GM06990 (cell line): ENCODE measurements around the gene TMEM223.
"Not testable (repeated sequence)": the region's sequence is repeated elsewhere in the genome, so short reads cannot be mapped to it uniquely, and the experiment has no call there.

Source experiments
- DNase-seq: peaks from one replicate; pipeline ENCODE4 v3.0.0-alpha.2; 2011; ENCODE audit not compliant: insufficient read length; ENCODE audit errors: extremely low read depth
- H3K27me3 ChIP-seq: replicated peaks from 2 replicates; pipeline ENCODE4 v1.6.0; 2011; ENCODE audit warnings: low read length; ENCODE audit not compliant: control insufficient read depth, insufficient read depth
- H3K36me3 ChIP-seq: 2 replicates; pipeline ENCODE4 v1.5.1; 2011; ENCODE audit warnings: low read length; ENCODE audit not compliant: control insufficient read depth, insufficient read depth
- H3K4me3 ChIP-seq: replicated peaks from 2 replicates; pipeline ENCODE4 v1.5.1; 2011; ENCODE audit warnings: low read depth, mild to moderate bottlenecking, control low read depth, low read length
- CTCF ChIP-seq: IDR thresholded peaks from 2 replicates; pipeline ENCODE4 v1.5.1; 2011; ENCODE audit warnings: low read length, control low read depth, mild to moderate bottlenecking, inconsistent platforms; ENCODE audit not compliant: insufficient read depth, poor library complexity, severe bottlenecking

TMEM223 gene

GRCh38 chr11:62791501-62792201 is at the start of gene TMEM223:
TSS of gene TMEM223 (minus strand) at chr11:62792006. CDS start at chr11:62791994, 12 bp downstream.
- peak; percentile 86 for DNase-seq
- Histone ChIP-seq H3K4me3 (peak within 1 kb of the TSS; percentile 90), H3K36me3 (peaks cover 25% of the 10 kb centered on the region), H3K27me3 (no peaks in the 10 kb centered on the region)
- no peak for TF ChIP-seq CTCF

GRCh38 chr11:62840721-62841360 is 49.0 kb upstream of the TMEM223 start:
- H3K36me3 ChIP-seq, H3K27me3 ChIP-seq: not testable (repeated sequence)
- DNase-seq = peak; percentile 91
- H3K4me3 ChIP-seq = peak overlapping the region; percentile 84

GRCh38 chr11:62839050-62839945 is 47.5 kb upstream of the TMEM223 start, which contains the start of gene WDR74:
TSS of gene WDR74 (minus strand) at chr11:62839590. CDS start at chr11:62839570, 20 bp downstream.
- DNase-seq = peak; percentile 92
- Histone ChIP-seq H3K4me3 (peak within 1 kb of the TSS; percentile 84), H3K36me3 (peaks cover 14% of the 10 kb centered on the region), H3K27me3 (no peaks in the 10 kb centered on the region)
- TF ChIP-seq CTCF = no peak

- TF ChIP-seq CTCF = no peak
- Histone ChIP-seq H3K4me3 (no peak overlapping the region), H3K36me3 (peaks cover 18% of the 10 kb centered on the region), H3K27me3 (no peaks in the 10 kb centered on the region)
- DNase-seq = no peak
These were observed 43.5 kb upstream of the TMEM223 start for GRCh38 chr11:62835336-62835735.

GRCh38 chr11:62832336-62833234 is 40.8 kb upstream of the TMEM223 start, which contains the start of gene TEX54:
TSS of gene TEX54 (minus strand) at chr11:62832841.
- H3K27me3 ChIP-seq = no peaks in the 10 kb centered on the region
- peak within 1 kb of the TSS; percentile 87 for H3K4me3 ChIP-seq
- H3K36me3 ChIP-seq = peaks cover 18% of the 10 kb centered on the region
- no peak for TF ChIP-seq CTCF
- DNase-seq = no peak
